ENCODE results near the gene MCM8.
A peak's percentile ranks its signal among the peaks of the same experiment; 100 is the strongest.

The MCM8 gene

DNA sequence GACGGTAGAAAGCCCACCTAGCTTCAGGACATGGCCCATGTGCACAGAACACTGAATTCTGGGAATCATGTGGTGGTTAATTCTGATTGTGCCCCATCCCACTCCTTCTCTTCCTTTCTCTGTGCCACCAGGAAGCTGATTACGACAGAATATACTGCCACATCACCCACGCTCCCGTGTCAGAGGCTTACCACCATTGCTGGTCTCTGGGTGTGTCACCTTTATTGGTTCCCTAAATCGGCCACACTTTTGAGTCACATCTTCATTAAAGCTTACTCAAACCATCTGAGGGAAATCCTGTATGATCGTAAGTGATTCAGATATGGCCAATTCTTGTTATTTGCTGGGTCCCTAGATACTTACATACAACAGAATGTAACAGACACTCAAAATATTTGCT lies 3.2 kb upstream of the MCM8 start:
- no peak overlapping the region for H3K27ac ChIP-seq
- TF ChIP-seq, protein P1, sequence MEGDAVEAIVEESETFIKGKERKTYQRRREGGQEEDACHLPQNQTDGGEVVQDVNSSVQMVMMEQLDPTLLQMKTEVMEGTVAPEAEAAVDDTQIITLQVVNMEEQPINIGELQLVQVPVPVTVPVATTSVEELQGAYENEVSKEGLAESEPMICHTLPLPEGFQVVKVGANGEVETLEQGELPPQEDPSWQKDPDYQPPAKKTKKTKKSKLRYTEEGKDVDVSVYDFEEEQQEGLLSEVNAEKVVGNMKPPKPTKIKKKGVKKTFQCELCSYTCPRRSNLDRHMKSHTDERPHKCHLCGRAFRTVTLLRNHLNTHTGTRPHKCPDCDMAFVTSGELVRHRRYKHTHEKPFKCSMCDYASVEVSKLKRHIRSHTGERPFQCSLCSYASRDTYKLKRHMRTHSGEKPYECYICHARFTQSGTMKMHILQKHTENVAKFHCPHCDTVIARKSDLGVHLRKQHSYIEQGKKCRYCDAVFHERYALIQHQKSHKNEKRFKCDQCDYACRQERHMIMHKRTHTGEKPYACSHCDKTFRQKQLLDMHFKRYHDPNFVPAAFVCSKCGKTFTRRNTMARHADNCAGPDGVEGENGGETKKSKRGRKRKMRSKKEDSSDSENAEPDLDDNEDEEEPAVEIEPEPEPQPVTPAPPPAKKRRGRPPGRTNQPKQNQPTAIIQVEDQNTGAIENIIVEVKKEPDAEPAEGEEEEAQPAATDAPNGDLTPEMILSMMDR (IDR thresholded peaks at IDR 0.05) = no peak
- TF ChIP-seq ZFX (IDR thresholded peaks at IDR 0.05; ENCODE audit: borderline replicate concordance) = no peak

DNA sequence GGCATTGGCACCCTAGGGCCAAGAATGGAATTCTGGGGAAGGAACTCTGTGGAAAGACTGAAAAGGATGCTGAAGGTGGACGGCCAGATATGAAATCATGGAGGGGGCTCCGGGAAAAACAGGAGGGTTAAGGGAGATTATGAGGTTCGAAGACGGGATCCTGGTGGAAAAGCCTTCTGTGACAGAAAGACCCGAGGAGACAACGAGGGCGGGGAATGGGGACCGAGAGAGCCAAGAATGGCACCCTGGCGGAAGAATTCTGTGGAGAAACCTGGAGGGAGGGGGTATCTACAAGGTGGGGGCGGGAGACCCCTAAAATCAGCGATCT lies 545 bp upstream of the MCM8 start:
- peak overlapping the region; percentile 91 for H3K27ac ChIP-seq
- TF ChIP-seq, protein P1 (IDR thresholded peaks at IDR 0.05) = no peak
- TF ChIP-seq ZFX (IDR thresholded peaks at IDR 0.05; ENCODE audit: borderline replicate concordance) = no peak

- H3K27ac ChIP-seq = no peak overlapping the region
- TF ChIP-seq ZFX (IDR thresholded peaks at IDR 0.05; ENCODE audit: borderline replicate concordance) = no peak
- TF ChIP-seq, protein P1 (IDR thresholded peaks at IDR 0.05) = no peak
Measured at GRCh38 chr20:5967469-5967868, 17.0 kb downstream of the MCM8 start.

- no peak overlapping the region for H3K27ac ChIP-seq
- TF ChIP-seq ZFX (IDR thresholded peaks at IDR 0.05; ENCODE audit: borderline replicate concordance) = no peak
- TF ChIP-seq, protein P1 (IDR thresholded peaks at IDR 0.05) = no peak
Measured at GRCh38 chr20:5968462-5968861, 18.0 kb downstream of the MCM8 start.

GRCh38 chr20:5969348-5969935 lies 19.0 kb downstream of the MCM8 start:
- TF ChIP-seq, protein P1 (IDR thresholded peaks at IDR 0.05) = no peak
- TF ChIP-seq ZFX (IDR thresholded peaks at IDR 0.05; ENCODE audit: borderline replicate concordance) = no peak
- H3K27ac ChIP-seq = peak overlapping the region; percentile 66

DNA sequence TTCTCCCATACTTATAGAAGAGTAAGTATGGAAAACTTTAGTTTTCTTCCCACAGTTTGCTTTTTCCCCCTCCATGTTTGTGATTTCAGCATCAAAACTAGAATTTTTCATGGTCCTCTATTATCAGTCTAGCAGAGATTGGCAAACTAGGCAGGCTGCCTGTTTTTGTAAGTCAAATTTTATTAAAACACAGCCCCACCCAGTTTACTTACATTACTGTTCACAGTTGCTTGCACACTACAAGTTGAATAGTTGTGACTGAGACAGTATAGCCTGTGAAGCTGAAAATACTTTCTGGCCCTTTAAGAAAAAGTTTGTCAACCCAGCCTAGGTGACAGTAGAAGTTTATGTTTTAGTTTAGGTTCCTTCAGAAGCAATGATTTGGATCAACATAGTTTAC lies 19.5 kb downstream of the MCM8 start:
- H3K27ac ChIP-seq = peak overlapping the region; percentile 66
- TF ChIP-seq ZFX (IDR thresholded peaks at IDR 0.05; ENCODE audit: borderline replicate concordance) = no peak
- TF ChIP-seq, protein P1 (IDR thresholded peaks at IDR 0.05) = no peak

DNA sequence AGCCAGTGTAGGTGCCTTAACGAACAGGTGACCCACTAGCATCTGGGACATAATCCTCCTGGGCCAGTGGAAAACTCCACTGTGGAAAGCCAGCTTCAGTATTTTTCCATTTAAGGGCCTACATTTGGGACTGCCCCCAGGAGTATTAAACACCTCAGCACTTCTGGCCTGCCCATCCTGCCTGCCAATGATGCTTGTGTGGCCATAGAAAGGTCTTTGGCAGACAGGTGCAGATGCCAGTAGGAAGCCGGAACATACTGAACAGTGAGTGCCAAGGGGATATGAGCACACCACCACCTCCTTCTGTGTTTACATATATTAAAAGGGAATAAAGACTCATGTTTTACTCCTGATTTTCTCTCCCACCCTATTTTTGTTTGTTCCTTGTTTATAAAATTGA lies 19.9 kb downstream of the MCM8 start:
- peak overlapping the region; percentile 66 for H3K27ac ChIP-seq
- no peak for TF ChIP-seq ZFX (IDR thresholded peaks at IDR 0.05; ENCODE audit: borderline replicate concordance)
- TF ChIP-seq, protein P1 (IDR thresholded peaks at IDR 0.05) = no peak
